Mucosa of stomach (tissue), 1 donor: ENCODE results near the gene POLR1H.
"Not testable (repeated sequence)": the region's sequence is repeated elsewhere in the genome, so short reads cannot be mapped to it uniquely, and the experiment has no call there.

Source experiments
- H3K27me3 ChIP-seq: one replicate; pipeline ENCODE4 v1.7.0; 2013; ENCODE audit warnings: mild to moderate bottlenecking, low read length; ENCODE audit not compliant: control insufficient read depth, insufficient read depth
- H3K36me3 ChIP-seq: one replicate; pipeline ENCODE4 v1.7.0; 2013; ENCODE audit warnings: low read length; ENCODE audit not compliant: control insufficient read depth, insufficient read depth
- H3K4me1 ChIP-seq: one replicate; pipeline ENCODE4 v1.7.0; 2013; ENCODE audit warnings: mild to moderate bottlenecking, low read length; ENCODE audit not compliant: control insufficient read depth, insufficient read depth
- H3K4me3 ChIP-seq: one replicate; pipeline ENCODE4 v1.7.0; 2013; ENCODE audit warnings: low read length
- H3K9ac ChIP-seq: one replicate; pipeline ENCODE4 v1.7.0; 2013; ENCODE audit warnings: mild to moderate bottlenecking, low read length, moderate library complexity
- H3K9me3 ChIP-seq: one replicate; pipeline ENCODE4 v1.7.0; 2013; ENCODE audit warnings: mild to moderate bottlenecking, low read length, moderate library complexity; ENCODE audit not compliant: control insufficient read depth
- donor health status: Pancreatic carcinoma.

POLR1H gene

GRCh38 chr6:30061092-30061857, at the start of gene POLR1H:
POLR1H (plus strand) TSS chr6:30061265; CDS start chr6:30061525, 260 bp downstream.
- Histone ChIP-seq H3K27me3 (no peaks in the 10 kb centered on the region), H3K36me3 (no peaks in the 10 kb centered on the region), H3K9ac (peak within 1 kb of the TSS; percentile 94), H3K4me1 (peaks cover 14% of the 10 kb centered on the region), H3K9me3 (no peaks in the 10 kb centered on the region), H3K4me3 (peak within 1 kb of the TSS; percentile 77)

GRCh38 chr6:30013291-30013922, 47.7 kb upstream of the POLR1H start:
- peaks cover under 1% of the 10 kb centered on the region for H3K27me3 ChIP-seq
- H3K4me3 ChIP-seq = no peak overlapping the region
- no peaks in the 10 kb centered on the region for H3K4me1 ChIP-seq
- no peaks in the 10 kb centered on the region for H3K36me3 ChIP-seq
- no peak overlapping the region for H3K9ac ChIP-seq
- H3K9me3 ChIP-seq = no peaks in the 10 kb centered on the region

- H3K9ac ChIP-seq = no peak overlapping the region
- H3K9me3 ChIP-seq = no peaks in the 10 kb centered on the region
- H3K4me3 ChIP-seq = no peak overlapping the region
- no peaks in the 10 kb centered on the region for H3K36me3 ChIP-seq
- H3K27me3 ChIP-seq = no peaks in the 10 kb centered on the region
- H3K4me1 ChIP-seq = no peaks in the 10 kb centered on the region
These were observed 41.2 kb upstream of the POLR1H start for GRCh38 chr6:30019819-30020218.

GRCh38 chr6:30020626-30021025, 40.4 kb upstream of the POLR1H start:
- H3K9ac ChIP-seq = no peak overlapping the region
- no peaks in the 10 kb centered on the region for H3K36me3 ChIP-seq
- no peak overlapping the region for H3K4me3 ChIP-seq
- H3K27me3 ChIP-seq = no peaks in the 10 kb centered on the region
- no peaks in the 10 kb centered on the region for H3K4me1 ChIP-seq
- H3K9me3 ChIP-seq = no peaks in the 10 kb centered on the region

- no peak overlapping the region for H3K4me3 ChIP-seq
- no peaks in the 10 kb centered on the region for H3K9me3 ChIP-seq
- no peaks in the 10 kb centered on the region for H3K36me3 ChIP-seq
- H3K27me3 ChIP-seq = no peaks in the 10 kb centered on the region
- H3K9ac ChIP-seq = no peak overlapping the region
- H3K4me1 ChIP-seq = no peaks in the 10 kb centered on the region
These were observed 38.9 kb upstream of the POLR1H start for GRCh38 chr6:30022189-30022588.

- not testable (repeated sequence) for H3K9ac ChIP-seq, H3K9me3 ChIP-seq, H3K27me3 ChIP-seq, H3K36me3 ChIP-seq, H3K4me3 ChIP-seq, H3K4me1 ChIP-seq
These were observed 38.4 kb upstream of the POLR1H start for GRCh38 chr6:30022712-30023111.

GRCh38 chr6:30025186-30025585, 35.9 kb upstream of the POLR1H start:
- H3K4me1 ChIP-seq = no peaks in the 10 kb centered on the region
- H3K27me3 ChIP-seq = no peaks in the 10 kb centered on the region
- H3K9me3 ChIP-seq = no peaks in the 10 kb centered on the region
- H3K36me3 ChIP-seq = no peaks in the 10 kb centered on the region
- no peak overlapping the region for H3K9ac ChIP-seq
- H3K4me3 ChIP-seq = no peak overlapping the region

GRCh38 chr6:30029588-30029987, 31.5 kb upstream of the POLR1H start:
- no peak overlapping the region for H3K9ac ChIP-seq
- no peak overlapping the region for H3K4me3 ChIP-seq
- no peaks in the 10 kb centered on the region for H3K36me3 ChIP-seq
- H3K9me3 ChIP-seq = no peaks in the 10 kb centered on the region
- no peaks in the 10 kb centered on the region for H3K27me3 ChIP-seq
- no peaks in the 10 kb centered on the region for H3K4me1 ChIP-seq

GRCh38 chr6:30031381-30031780, 29.7 kb upstream of the POLR1H start:
- Histone ChIP-seq H3K4me3 (no peak overlapping the region), H3K9ac (no peak overlapping the region), H3K9me3 (no peaks in the 10 kb centered on the region), H3K36me3 (no peaks in the 10 kb centered on the region), H3K4me1 (no peaks in the 10 kb centered on the region), H3K27me3 (no peaks in the 10 kb centered on the region)

GRCh38 chr6:30033440-30033839, 27.6 kb upstream of the POLR1H start:
- H3K9me3 ChIP-seq, H3K36me3 ChIP-seq, H3K9ac ChIP-seq, H3K4me1 ChIP-seq, H3K27me3 ChIP-seq, H3K4me3 ChIP-seq: not testable (repeated sequence)

GRCh38 chr6:30035784-30036183, 25.3 kb upstream of the POLR1H start:
- Histone ChIP-seq H3K4me3 (no peak overlapping the region), H3K4me1 (no peaks in the 10 kb centered on the region), H3K27me3 (no peaks in the 10 kb centered on the region), H3K9me3 (no peaks in the 10 kb centered on the region), H3K9ac (no peak overlapping the region), H3K36me3 (no peaks in the 10 kb centered on the region)

- Histone ChIP-seq H3K9me3 (no peaks in the 10 kb centered on the region), H3K4me3 (no peak overlapping the region), H3K4me1 (no peaks in the 10 kb centered on the region), H3K9ac (no peak overlapping the region), H3K27me3 (no peaks in the 10 kb centered on the region), H3K36me3 (no peaks in the 10 kb centered on the region)
These were observed 23.8 kb upstream of the POLR1H start for GRCh38 chr6:30037182-30037788.
